Activated CD8-positive, alpha-beta memory T cell treated with anti-CD3 and anti-CD28 coated beads for 1 hour (primary cell): ENCODE measurements around the gene ASTL.
"Not testable (repeated sequence)": the region's sequence is repeated elsewhere in the genome, so short reads cannot be mapped to it uniquely, and the experiment has no call there.

ENCODE experiments used
- DNase-seq, 2 donors: peaks; one replicate each; pipeline ENCODE4 v3.0.0-alpha.2; 2020; ENCODE audit warnings: low read depth in 1 of 2; ENCODE audit errors: extremely low read depth in 1 of 2

ASTL gene

GRCh38 chr2:96146881-96147592, 8.7 kb upstream of the ASTL start:
- no peak for DNase-seq

- DNase-seq = peak; percentile 71 to 75
These were observed 8.0 kb upstream of the ASTL start for GRCh38 chr2:96146153-96146880.

- no peak for DNase-seq
These were observed 7.5 kb upstream of the ASTL start for GRCh38 chr2:96145848-96146152.

GRCh38 chr2:96145036-96145847, 6.9 kb upstream of the ASTL start, which contains the start of gene DUSP2:
TSS of gene DUSP2 (minus strand) at chr2:96145440. CDS start at chr2:96145354, 86 bp downstream.
- DNase-seq = peak; percentile 81 to 84

- DNase-seq = no peak
These were observed 6.3 kb upstream of the ASTL start for GRCh38 chr2:96144481-96145035.

GRCh38 chr2:96143848-96144480, 5.7 kb upstream of the ASTL start:
- DNase-seq = no peak

GRCh38 chr2:96143231-96143847, 5.0 kb upstream of the ASTL start:
- DNase-seq = no peak

- DNase-seq = peak; percentile 61 to 71
These were observed 4.2 kb upstream of the ASTL start for GRCh38 chr2:96142217-96143113.

- not testable (repeated sequence) for DNase-seq
These were observed 3.3 kb upstream of the ASTL start for GRCh38 chr2:96141624-96141967.

GRCh38 chr2:96140941-96141623, 2.8 kb upstream of the ASTL start:
- DNase-seq = no peak

- no peak for DNase-seq
These were observed 968 bp upstream of the ASTL start for GRCh38 chr2:96139181-96139758.

GRCh38 chr2:96137321-96138178, 752 bp downstream of the ASTL start:
- no peak for DNase-seq

GRCh38 chr2:96136129-96136720, 2.1 kb downstream of the ASTL start:
- DNase-seq = no peak

- no peak for DNase-seq
These were observed 2.7 kb downstream of the ASTL start for GRCh38 chr2:96135621-96136020.

- no peak for DNase-seq
These were observed 3.1 kb downstream of the ASTL start for GRCh38 chr2:96135171-96135570.

GRCh38 chr2:96134421-96134820, 3.9 kb downstream of the ASTL start:
- no peak for DNase-seq
